NCI-H460 (cell line): Measurements from ENCODE around the gene MXRA5. TPM values are rescaled to one million over a fixed set of nuclear protein-coding genes. Genes with fewer than 3 reads are reported as not detected.
"Not testable (repeated sequence)": the region's sequence is repeated elsewhere in the genome, so short reads cannot be mapped to it uniquely, and the experiment has no call there.

Experiments used
- DNase-seq: peaks from one replicate; pipeline ENCODE4 v3.0.0-alpha.2; 2016; ENCODE audit warnings: low read depth; ENCODE audit errors: extremely low read depth
- polyA plus RNA-seq: library from polyadenylated mRNA; depleted of rRNA; stranded (reverse); fragments of >200 nt; gene quantifications from 2 replicates; pipeline ENCODE4 v1.2.3, GENCODE V29; 2014; cell fraction: nucleus; rRNA removed
- total RNA-seq: library from RNA; depleted of rRNA; stranded (reverse); fragments of >200 nt; shearing (Covaris generic); gene quantifications from 2 replicates; pipeline ENCODE4 v1.2.3, GENCODE V29; 2014; rRNA removed

The MXRA5 gene
- not detected in 2 replicates for total RNA-seq
- 0.01 TPM in 1 of 2 replicates, not detected in the other for polyA plus RNA-seq

GRCh38 chrX:3346501-3347259 lies at the start of gene MXRA5:
Gene MXRA5 (minus strand): TSS chrX:3346652. CDS start chrX:3343833, 2,819 bp downstream.
- no peak for DNase-seq

DNA sequence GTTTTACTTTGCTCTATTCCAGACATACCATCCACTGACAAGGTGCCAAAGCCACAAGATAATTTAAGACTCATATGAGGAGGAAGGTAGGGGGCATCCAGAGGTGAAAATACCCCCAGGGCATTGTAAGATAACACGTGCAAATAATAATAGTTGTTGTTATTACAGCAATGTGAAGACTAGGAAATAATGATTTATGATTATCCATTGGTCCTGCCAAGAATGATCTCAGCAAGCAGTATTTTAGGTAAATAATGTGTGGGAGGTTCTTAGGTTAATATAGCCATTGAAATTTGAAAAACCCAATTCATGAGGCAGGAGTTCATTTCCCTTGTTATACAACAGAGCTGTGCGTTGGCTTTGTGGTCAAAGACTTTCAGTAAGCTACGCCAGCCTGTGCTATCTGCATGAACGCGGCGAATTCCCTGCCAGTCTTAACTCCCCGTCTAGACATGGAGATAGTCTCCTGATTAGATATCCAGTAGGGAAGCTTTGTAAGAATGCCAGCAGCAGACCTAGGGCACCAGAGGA lies 47.2 kb upstream of the MXRA5 start:
- DNase-seq = no peak

DNA sequence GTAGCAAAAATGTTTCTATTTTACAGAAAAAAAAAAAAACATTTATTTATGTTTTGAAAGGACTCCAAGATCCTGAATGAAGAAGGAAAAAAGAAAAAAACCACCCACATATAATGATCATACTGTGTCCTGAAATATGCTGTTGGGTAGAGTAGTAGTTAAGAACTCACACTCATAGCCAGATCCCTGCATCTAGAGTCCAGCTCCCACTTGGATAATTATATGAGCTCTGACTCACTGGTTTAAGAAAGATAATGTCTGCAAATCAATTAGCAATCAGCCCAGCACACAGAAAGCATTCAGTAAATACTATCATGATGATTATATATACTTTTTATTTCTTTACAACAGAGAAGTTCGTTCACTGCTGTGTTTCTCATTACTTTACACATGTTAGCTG lies 46.7 kb upstream of the MXRA5 start:
- no peak for DNase-seq

DNA sequence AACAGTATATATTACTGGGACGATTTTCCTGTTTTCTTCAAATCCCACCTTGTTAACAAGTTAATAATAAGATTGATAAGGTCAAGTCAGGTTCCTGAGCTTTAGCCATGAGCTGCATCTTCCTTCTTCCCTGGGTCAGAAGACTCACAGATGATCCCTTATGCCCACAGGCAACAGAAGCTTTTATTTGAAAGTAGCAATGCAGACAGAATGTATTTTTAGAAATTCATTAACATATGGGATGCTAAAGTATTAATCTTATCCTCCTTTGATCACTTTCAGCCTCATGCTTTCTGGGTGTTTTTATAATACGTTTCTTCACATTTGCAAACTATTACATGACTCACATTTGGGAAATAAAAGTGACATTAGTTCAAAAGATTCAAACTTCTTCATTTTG lies 42.0 kb upstream of the MXRA5 start:
- DNase-seq = no peak

DNA sequence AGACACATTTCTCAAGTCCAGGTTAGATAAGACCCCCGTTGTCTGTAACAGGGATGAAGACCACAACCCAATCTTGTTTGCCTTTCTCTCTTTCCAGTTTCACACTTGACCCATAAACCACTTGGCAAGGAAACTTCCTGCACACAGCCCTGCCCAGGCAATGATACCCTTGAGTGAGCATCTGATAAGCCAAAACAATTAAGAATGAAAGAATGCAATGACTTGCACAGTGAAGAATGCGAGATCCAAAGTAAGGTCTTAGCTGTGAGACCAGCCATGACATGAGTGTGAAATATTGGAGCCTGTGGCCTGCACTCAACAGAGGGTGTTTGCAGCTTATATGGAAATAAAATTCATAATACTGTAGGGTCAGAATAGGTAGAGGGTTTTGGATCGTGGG lies 37.9 kb upstream of the MXRA5 start:
- DNase-seq = no peak

DNA sequence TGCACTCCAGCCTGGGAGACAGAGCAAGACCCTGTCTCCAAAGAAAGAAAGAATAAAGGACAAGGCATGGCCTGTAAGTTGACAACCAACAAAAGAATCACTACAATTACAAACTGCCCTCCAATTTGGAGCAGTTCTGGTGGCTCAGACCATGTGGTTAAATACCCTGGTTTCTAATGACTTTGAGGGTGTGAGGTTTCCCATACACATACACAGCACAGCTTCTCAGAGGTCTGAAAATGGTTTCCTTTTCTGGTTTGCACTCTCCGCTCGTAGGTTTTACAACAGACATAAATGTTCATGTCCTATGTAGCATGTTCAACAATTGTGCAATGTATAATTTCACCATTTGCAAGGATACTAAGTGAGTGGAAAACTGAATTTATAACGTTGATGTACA lies 34.2 kb upstream of the MXRA5 start:
- no peak for DNase-seq

DNA sequence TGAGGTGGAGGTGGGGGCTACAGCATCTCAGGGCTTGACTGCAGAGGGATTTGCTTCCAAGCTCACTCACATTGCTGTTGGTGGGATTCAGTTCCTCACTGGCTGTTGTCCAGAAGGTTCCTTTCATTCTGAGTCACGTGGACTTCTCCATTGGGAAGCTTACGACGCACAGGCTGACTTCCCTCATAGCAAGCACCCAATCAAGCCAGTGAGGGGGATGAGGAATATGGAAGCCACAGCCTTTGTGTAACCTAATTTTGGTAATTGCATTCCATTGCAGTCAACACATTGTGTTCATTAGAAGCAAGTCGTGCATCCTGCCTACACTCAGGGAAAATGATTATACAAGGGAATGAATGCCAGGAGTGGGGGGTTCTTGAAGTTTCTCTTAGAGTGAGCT lies 32.7 kb upstream of the MXRA5 start:
- DNase-seq = no peak

- no peak for DNase-seq
Observed at GRCh38 chrX:3378156-3378555, 31.7 kb upstream of the MXRA5 start.

- DNase-seq = no peak
Observed at GRCh38 chrX:3377560-3377959, 31.1 kb upstream of the MXRA5 start.

DNA sequence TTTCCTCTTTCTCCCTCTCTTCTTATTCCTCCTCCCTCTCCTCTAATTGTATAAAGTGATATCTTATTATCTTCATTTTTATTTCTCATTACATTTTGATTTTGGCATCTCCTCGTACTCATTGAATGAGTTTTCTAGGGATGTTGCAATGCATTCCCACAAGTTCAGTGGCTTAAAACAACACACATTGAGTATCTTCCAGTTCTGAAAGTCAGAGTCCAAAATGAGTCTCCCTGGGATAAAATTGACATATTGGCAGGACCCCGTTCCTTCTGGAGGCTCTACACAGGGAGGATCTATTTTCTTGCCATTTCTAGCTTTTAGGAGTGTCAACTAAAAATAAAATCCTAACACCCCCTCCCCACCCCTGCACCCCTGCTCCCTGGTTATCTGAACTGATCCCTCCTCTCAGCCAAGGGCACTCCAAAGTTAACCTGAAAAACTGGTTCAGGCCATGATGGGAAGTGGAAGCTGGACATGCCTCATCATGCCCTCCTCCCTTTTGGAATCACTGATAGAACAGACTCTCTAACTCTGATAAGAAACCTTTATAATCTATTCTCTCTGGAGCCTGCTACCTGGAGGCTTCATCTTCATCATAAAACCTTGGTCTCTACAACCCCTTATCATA lies 29.5 kb upstream of the MXRA5 start:
- not testable (repeated sequence) for DNase-seq

DNA sequence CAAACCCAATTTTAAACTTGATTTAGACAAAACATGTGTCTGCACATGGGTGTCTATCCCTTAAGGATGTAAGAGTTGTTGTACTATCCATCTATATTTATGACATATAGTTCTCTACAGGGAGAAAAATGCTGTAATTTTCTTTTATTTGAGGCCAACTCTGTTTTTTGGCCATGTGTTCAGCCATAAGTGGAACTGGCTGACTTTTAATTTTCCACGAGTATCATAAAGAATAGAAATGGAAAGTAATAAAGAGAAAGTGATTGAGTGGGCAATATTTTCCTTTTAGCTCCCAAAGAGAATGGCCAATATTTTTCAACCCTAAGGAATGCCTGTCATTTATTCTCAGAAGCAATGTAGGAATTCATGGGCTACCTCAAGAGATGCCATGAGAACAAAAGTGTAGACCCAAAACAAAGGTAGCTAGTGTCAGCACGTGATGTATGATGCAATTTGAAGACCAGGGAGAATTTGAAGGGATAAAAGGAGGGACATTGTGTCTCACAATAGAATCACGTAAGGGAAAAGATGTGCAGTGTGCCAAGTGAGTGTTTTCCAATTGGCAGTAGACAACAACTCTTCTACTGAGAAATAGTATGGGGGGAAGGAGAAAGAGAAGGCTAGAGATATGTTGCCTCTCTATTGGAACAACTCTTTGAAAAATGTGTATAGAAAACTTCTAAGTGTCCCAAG lies 27.8 kb upstream of the MXRA5 start:
- DNase-seq = no peak

DNA sequence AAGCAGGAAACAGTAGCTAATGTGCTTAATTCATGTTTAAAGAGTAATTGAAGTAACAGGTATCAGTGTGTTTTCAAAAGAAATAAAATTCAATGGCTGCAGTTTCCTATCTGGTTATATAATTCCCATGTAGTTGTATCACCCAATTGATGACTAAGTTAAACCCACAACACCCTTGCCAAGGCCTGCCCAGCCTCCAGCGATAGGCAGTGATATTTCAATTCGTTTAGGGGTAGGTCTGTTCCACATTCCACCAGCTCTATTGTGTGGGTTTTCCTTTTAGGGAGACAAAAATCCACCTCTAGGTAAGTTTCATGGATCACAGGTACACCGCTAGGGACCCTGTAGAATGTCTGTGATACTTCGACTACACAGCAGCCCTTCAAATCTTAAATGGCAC lies 24.7 kb upstream of the MXRA5 start:
- no peak for DNase-seq

- DNase-seq = no peak
Observed at GRCh38 chrX:3370656-3371055, 24.2 kb upstream of the MXRA5 start.

- no peak for DNase-seq
Observed at GRCh38 chrX:3362956-3363355, 16.5 kb upstream of the MXRA5 start.

- no peak for DNase-seq
Observed at GRCh38 chrX:3360881-3361280, 14.4 kb upstream of the MXRA5 start.

GRCh38 chrX:3352741-3353140 lies 6.3 kb upstream of the MXRA5 start:
- not testable (repeated sequence) for DNase-seq

DNA sequence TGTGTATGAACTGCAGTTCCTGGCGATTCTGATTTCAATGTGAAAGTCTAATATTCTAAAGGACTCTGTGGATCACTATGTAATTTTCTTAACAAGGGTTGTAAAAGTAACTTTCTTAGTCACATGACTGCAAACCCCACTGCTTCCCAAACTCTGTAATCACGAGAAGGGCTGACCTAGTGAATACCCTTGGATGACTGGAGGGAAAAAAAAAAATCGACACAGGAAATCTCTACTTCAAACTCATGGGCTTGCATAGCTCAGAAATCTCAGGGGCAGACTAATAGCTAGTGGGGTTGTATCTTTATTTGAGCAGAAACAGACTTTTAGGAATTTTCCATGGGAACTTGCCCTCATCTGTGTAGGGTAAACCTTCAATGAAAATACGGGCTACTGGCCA lies 4.8 kb upstream of the MXRA5 start:
- DNase-seq = no peak

GRCh38 chrX:3348191-3348590 lies 1.7 kb upstream of the MXRA5 start:
- DNase-seq = no peak

DNA sequence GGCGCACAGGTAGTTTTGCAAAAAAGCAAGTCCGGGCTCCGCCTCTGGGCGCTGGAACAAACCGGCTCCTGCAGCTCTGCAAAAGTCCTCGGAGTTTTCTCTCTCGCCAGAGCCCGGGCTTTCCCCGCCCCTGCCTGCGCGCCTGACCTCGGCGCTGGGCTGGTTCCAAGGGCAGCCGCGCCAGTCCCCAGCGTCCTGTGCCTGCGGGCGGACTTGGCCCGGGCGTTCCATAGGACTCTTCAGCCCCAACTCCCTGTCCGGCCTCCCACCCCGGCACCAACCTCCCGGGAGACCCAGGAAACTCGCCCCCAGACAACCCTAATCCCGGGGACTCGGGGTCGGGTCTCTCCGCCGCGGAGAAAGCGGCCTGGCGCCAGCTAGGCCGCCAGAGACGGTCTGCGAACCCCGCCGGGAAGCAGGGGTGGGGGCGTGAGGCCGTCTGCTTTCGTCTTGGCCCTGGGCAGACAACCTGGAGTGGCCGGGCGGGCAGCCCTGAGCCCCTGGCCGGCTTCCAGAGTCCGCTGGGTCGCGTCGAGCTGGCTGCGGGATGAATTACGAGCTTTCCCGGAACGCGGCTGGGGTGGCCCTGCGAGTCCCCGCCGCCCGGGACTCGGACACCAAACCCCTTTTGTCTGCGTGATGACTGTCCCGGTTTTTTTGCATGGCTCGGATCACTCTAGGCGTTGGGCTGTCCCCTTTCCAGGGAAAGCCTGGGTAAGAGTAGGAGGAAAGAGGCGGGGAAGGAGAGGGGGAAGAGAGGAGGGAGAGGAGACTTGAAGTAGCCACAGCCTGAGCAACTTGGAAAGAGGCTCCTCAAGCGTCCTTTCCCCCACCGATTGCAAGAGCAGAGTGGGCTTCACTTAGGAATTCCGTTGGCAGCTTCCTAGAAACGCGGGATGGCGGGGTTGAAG lies 916 bp downstream of the MXRA5 start:
- DNase-seq = no peak

DNA sequence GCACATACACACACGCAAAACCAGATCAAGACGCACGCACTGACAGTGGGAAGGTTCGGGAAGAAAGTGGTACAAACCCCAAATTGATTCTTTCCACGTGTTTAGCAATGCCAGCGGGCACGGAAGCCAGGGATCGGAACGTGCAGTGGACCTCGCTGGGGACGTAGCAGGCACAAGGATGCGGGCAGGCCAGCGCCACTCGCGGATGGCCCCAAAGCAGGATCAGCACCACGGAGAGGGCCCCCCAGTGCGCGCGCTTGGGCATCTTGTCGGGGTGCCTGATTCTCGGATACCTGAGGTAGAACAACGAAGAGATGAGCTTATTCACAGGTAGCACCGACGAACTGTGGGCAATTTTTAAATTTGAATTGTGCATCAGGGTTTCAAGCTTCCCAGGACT lies 2.9 kb downstream of the MXRA5 start:
- not testable (repeated sequence) for DNase-seq
